ENCODE measurements around the gene ZNF281. TPM values are rescaled to one million over a fixed set of nuclear protein-coding genes. Genes with fewer than 3 reads are reported as not detected.
"Not testable (repeated sequence)": the region's sequence is repeated elsewhere in the genome, so short reads cannot be mapped to it uniquely, and the experiment has no call there.

Gene ZNF281
- total RNA-seq, 2 donors from 2014 or later: 8.5 to 11.8 TPM

GRCh38 chr1:200364091-200364759 lies 45.6 kb downstream of the ZNF281 start:
- no peak overlapping the region for H3K27ac ChIP-seq
- H3K36me3 ChIP-seq: no peaks in the 10 kb centered on the region
- H3K9ac ChIP-seq (ENCODE audit: low read depth in 2 of 2, low read length in 2 of 2): no peak overlapping the region
- intact Hi-C loops (cut with DNase I): no loop called here
- H3K9me3 ChIP-seq: no peaks in the 10 kb centered on the region
- no peaks in the 10 kb centered on the region for H3K4me1 ChIP-seq
- no peak for DNase-seq
- no peak for TF ChIP-seq CTCF (IDR thresholded peaks at IDR 0.05)
- no peaks in the 10 kb centered on the region for H3K27me3 ChIP-seq
- H3K4me3 ChIP-seq: no peak overlapping the region

GRCh38 chr1:200363264-200363933 lies 46.4 kb downstream of the ZNF281 start:
- Histone ChIP-seq H3K27me3 (no peaks in the 10 kb centered on the region), H3K9ac (ENCODE audit: low read depth in 2 of 2, low read length in 2 of 2) (no peak overlapping the region), H3K9me3 (no peaks in the 10 kb centered on the region), H3K27ac (no peak overlapping the region), H3K4me1 (no peaks in the 10 kb centered on the region), H3K36me3 (no peaks in the 10 kb centered on the region), H3K4me3 (no peak overlapping the region)
- intact Hi-C loops (cut with DNase I): no loop called here
- DNase-seq: no peak
- no peak for TF ChIP-seq CTCF (IDR thresholded peaks at IDR 0.05)

GRCh38 chr1:200362421-200362820 lies 47.4 kb downstream of the ZNF281 start:
- TF ChIP-seq CTCF (IDR thresholded peaks at IDR 0.05): no peak
- intact Hi-C loops (cut with DNase I): no loop called here
- no peaks in the 10 kb centered on the region for H3K9me3 ChIP-seq
- no peak for DNase-seq
- no peak overlapping the region for H3K4me3 ChIP-seq
- H3K36me3 ChIP-seq: no peaks in the 10 kb centered on the region
- no peak overlapping the region for H3K9ac ChIP-seq (ENCODE audit: low read depth in 2 of 2, low read length in 2 of 2)
- H3K27ac ChIP-seq: no peak overlapping the region
- no peaks in the 10 kb centered on the region for H3K27me3 ChIP-seq
- H3K4me1 ChIP-seq: no peaks in the 10 kb centered on the region

- no peaks in the 10 kb centered on the region for H3K4me1 ChIP-seq
- DNase-seq: no peak
- no peak overlapping the region for H3K27ac ChIP-seq
- no peaks in the 10 kb centered on the region for H3K36me3 ChIP-seq
- H3K9me3 ChIP-seq: no peaks in the 10 kb centered on the region
- H3K4me3 ChIP-seq: no peak overlapping the region
- intact Hi-C loops (cut with DNase I): no loop called here
- H3K27me3 ChIP-seq: no peaks in the 10 kb centered on the region
- no peak for TF ChIP-seq CTCF (IDR thresholded peaks at IDR 0.05)
- no peak overlapping the region for H3K9ac ChIP-seq (ENCODE audit: low read depth in 2 of 2, low read length in 2 of 2)
Observed at GRCh38 chr1:200359610-200360163, 50.1 kb downstream of the ZNF281 start.

- H3K27me3 ChIP-seq; H3K9ac ChIP-seq (ENCODE audit: low read depth in 2 of 2, low read length in 2 of 2); H3K36me3 ChIP-seq; DNase-seq; intact Hi-C loops (cut with DNase I); H3K4me1 ChIP-seq; H3K4me3 ChIP-seq; H3K9me3 ChIP-seq; H3K27ac ChIP-seq: not testable (repeated sequence)
Observed at GRCh38 chr1:200357925-200358324, 51.9 kb downstream of the ZNF281 start.

- Histone ChIP-seq H3K27ac (no peak overlapping the region), H3K4me1 (no peaks in the 10 kb centered on the region), H3K9me3 (no peaks in the 10 kb centered on the region), H3K4me3 (no peak overlapping the region), H3K27me3 (no peaks in the 10 kb centered on the region), H3K36me3 (no peaks in the 10 kb centered on the region), H3K9ac (ENCODE audit: low read depth in 2 of 2, low read length in 2 of 2) (no peak overlapping the region)
- no peak for DNase-seq
- no peak for TF ChIP-seq CTCF (IDR thresholded peaks at IDR 0.05)
- intact Hi-C loops (cut with DNase I): no loop called here
Observed at GRCh38 chr1:200355801-200356200, 54.0 kb downstream of the ZNF281 start.

All from colonic mucosa (tissue), 4 donors.